Suprapubic skin (tissue), 4 donors: ENCODE data around the gene SLC66A2. TPM values are rescaled to one million over a fixed set of nuclear protein-coding genes. Genes with fewer than 3 reads are reported as not detected.

Experiments
- DNase-seq, 2 donors: peaks; one replicate each; pipeline ENCODE4 v3.0.0-alpha.2; 2019; ENCODE audit warnings: low spot score in 2 of 2
- H3K27ac ChIP-seq: fragments of 200-600 bp; sonication (generic); one replicate; pipeline ENCODE4 v1.5.1; 2019
- H3K27me3 ChIP-seq: fragments of 200-600 bp; sonication (generic); one replicate; pipeline ENCODE4 v1.5.1; 2019
- H3K36me3 ChIP-seq: fragments of 200-600 bp; sonication (generic); one replicate; pipeline ENCODE4 v1.5.1; 2019
- H3K4me1 ChIP-seq: fragments of 200-600 bp; sonication (generic); one replicate; pipeline ENCODE4 v1.5.1; 2019
- H3K4me3 ChIP-seq: fragments of 200-600 bp; sonication (generic); one replicate; pipeline ENCODE4 v1.5.1; 2019; ENCODE audit warnings: mild to moderate bottlenecking
- H3K9me3 ChIP-seq: fragments of 200-600 bp; sonication (generic); one replicate; pipeline ENCODE4 v1.5.1; 2019
- CTCF ChIP-seq, 2 donors: fragments of 200-600 bp in 1 of 2; fragments of 450-650 bp in 1 of 2; sonication (generic) in 1 of 2; IDR thresholded peaks; one replicate each; pipeline ENCODE4 v1.5.1; 2016 to 2019; ENCODE audit warnings: antibody characterized with exemption in 2 of 2, mild to moderate bottlenecking in 1 of 2, moderate library complexity in 1 of 2
- EP300 ChIP-seq: sonication (generic); formaldehyde crosslinking; IDR thresholded peaks from one replicate; pipeline ENCODE4 v1.6.1; 2017; ENCODE audit warnings: antibody characterized with exemption
- POLR2A ChIP-seq, 2 donors: fragments of 450-650 bp; IDR thresholded peaks; one replicate each; pipeline ENCODE4 v1.6.1; 2017; ENCODE audit warnings: antibody characterized with exemption in 2 of 2, mild to moderate bottlenecking in 2 of 2, moderate library complexity in 2 of 2
- POLR2AphosphoS5 ChIP-seq, 3 donors: sonication (generic); formaldehyde crosslinking; IDR thresholded peaks; one replicate each; pipeline ENCODE4 v1.6.1; 2017; ENCODE audit warnings: antibody characterized with exemption in 3 of 3
- WGBS: methylation state at CpG from one replicate; pipeline ENCODE4 v1.1.5; 2018; 5-methylcytosine and 5-hydroxymethylcytosine counted together
- total RNA-seq, 4 donors: library from RNA; depleted of rRNA; stranded (reverse); fragments of >200 nt; gene quantifications; one replicate each; pipeline ENCODE4 v1.1.0, GENCODE V29; 2016

Gene SLC66A2
- total RNA-seq, 4 donors from 2014 or later = 53.4 to 84.7 (median 79.3) TPM

DNA sequence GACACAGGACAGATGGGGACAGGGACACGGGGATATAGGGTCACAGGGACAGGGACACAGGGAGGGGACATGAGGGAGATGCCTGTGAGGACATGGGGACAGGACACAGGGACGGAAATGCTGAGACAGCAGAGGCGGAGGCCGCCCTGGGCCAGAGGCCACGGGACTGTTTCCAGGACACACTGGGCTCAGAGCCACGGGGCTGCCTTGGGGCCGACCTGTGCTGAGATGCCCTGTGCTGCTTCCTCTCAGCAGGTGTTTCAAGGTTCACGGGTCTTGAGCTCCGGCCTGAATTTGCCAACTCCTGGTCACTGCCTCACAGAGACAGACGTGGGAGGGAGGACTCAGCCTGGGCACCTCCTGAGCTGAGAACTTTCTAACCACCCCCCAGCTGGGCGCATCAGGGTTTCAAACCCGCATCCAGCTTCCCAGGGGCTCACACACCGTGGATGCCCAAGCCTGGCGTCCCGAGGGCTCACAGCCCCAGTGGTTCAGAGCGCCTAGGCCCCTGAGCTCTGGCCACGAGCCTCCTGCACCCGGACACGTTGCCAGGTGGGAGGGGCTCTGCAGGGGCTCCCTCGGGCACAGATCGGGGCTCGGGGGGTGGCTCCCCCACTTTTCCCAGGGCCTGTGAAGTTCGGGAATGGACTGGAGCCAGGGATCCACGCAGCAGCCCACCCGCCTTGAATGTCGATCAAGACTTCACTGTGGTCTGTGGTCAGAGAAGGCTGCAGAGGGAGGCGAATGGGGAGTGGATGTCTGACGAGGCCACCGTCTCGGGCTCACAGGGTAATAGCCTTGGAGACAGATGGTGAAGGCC is 64.1 kb downstream of the SLC66A2 start:
- WGBS = 89% methylated on average over 9 of the region's 30 CpGs
- no peaks in the 10 kb centered on the region for H3K4me1 ChIP-seq

GRCh38 chr18:79884963-79885728 is 66.3 kb downstream of the SLC66A2 start:
- WGBS = 71% methylated on average over 8 of the region's 25 CpGs
- no peak overlapping the region for H3K27ac ChIP-seq

More for the DNA sequence above, 64.1 kb downstream of the SLC66A2 start:
- no peaks in the 10 kb centered on the region for H3K36me3 ChIP-seq
- H3K4me3 ChIP-seq = no peak overlapping the region
- TF ChIP-seq CTCF (IDR thresholded peaks at IDR 0.05) (no peak), POLR2A (IDR thresholded peaks at IDR 0.05) (no peak), POLR2AphosphoS5 (IDR thresholded peaks at IDR 0.05) (no peak), EP300 (no peak)
- H3K27ac ChIP-seq = no peak overlapping the region
- peak; percentile 47 to 61 for DNase-seq
- H3K9me3 ChIP-seq = peaks cover 16% of the 10 kb centered on the region
- no peaks in the 10 kb centered on the region for H3K27me3 ChIP-seq

DNA sequence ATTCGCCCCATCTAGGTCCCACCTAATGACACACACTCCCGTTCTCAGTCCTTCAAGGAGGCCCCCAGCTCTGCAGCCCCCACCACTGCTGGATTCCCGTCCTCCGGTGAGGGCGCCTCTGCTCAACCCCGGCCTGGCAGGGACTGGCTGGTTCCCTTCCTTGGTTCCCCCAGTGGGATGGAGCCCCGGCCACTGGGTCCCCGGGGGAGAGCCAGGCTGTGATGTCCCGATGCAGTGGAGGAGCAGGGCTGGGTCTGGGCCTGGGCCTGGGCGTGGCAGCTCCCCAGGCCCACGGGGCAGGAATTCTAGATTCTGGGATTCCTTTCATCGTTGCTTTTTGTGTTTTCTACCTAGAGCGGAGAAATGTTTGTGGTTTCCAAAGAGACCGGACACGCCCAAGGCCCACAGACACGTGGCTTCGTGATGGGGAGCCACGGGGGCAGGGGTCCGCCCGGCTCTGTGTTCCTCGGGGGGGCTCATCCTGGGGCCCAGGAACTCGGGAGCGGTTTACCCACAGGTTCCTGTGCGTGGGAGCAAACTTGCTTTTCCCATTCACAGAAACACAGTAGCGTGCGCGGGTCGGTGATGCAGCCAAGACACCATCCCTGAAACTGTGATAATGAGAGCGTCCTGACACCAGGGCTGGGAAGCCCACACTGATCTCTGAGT is 67.0 kb downstream of the SLC66A2 start:
- WGBS = 70% methylated on average over 29 of the region's 29 CpGs
- Histone ChIP-seq H3K36me3 (no peaks in the 10 kb centered on the region), H3K27me3 (no peaks in the 10 kb centered on the region), H3K27ac (no peak overlapping the region), H3K4me1 (no peaks in the 10 kb centered on the region), H3K9me3 (peaks cover under 1% of the 10 kb centered on the region), H3K4me3 (no peak overlapping the region)
- TF ChIP-seq EP300 = no peak
- DNase-seq = peak; percentile 37 to 76

More at GRCh38 chr18:79884963-79885728, 66.3 kb downstream of the SLC66A2 start:
- Histone ChIP-seq H3K4me3 (no peak overlapping the region), H3K27me3 (no peaks in the 10 kb centered on the region), H3K36me3 (no peaks in the 10 kb centered on the region), H3K4me1 (no peaks in the 10 kb centered on the region), H3K9me3 (peaks cover 8% of the 10 kb centered on the region)
- TF ChIP-seq EP300 = no peak
- TF ChIP-seq CTCF (IDR thresholded peaks at IDR 0.05) = no peak
- no peak for TF ChIP-seq POLR2A (IDR thresholded peaks at IDR 0.05)
- TF ChIP-seq POLR2AphosphoS5 (IDR thresholded peaks at IDR 0.05) = no peak
- DNase-seq = peak; percentile 59 to 67

DNA sequence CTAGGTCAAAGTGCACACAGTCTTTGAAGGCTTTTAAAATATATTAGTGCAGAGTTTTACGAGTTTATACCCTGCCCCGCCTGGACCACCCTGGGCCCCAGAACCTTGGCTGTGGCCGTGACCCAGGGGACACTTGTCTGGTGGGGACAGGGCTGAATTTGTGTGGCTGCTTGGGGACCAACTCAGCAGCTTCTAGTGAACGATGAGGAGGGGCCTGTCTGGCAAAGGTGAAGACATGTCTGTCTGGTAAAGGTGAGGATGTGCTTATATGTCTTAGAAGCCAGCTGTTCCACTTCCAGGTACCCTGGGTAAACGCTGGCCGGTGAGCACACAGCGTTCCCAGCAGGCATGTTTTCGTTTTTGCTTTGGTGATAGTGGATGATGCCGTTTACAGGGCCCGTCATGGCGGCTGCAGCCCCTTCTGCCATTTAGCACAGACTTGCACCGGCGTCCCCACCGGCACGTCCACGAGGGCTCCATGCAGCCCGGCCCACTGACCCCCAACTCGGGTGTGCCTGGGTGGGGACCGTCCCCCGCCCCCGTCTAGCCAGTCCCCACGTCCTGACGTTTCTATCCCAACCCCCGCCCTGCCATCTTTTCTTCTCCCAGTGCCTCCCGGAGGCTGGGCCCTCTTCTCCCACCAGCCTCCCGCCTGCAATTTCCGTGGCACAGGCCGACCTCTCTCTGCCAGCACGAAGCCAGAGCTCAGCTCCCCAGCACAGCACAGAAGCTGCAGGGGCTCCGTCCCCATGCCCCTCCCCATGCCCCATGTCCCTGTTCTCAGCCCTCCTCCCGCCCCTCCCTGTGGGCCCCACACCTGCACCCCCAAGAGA is 67.8 kb downstream of the SLC66A2 start:
- TF ChIP-seq EP300 = no peak
- no peak for TF ChIP-seq CTCF (IDR thresholded peaks at IDR 0.05)
- TF ChIP-seq POLR2AphosphoS5 (IDR thresholded peaks at IDR 0.05) = no peak
- TF ChIP-seq POLR2A (IDR thresholded peaks at IDR 0.05) = no peak
- Histone ChIP-seq H3K36me3 (no peaks in the 10 kb centered on the region), H3K4me3 (no peak overlapping the region), H3K27ac (no peak overlapping the region), H3K4me1 (no peaks in the 10 kb centered on the region), H3K9me3 (no peaks in the 10 kb centered on the region), H3K27me3 (no peaks in the 10 kb centered on the region)
- peak; percentile 48 to 60 for DNase-seq
- WGBS = 82% methylated on average over 25 of the region's 31 CpGs
